Globus pallidus (tissue), 1 donor: ENCODE data around the gene BTRC.

Experiments used
- DNase-seq: peaks from one replicate; pipeline ENCODE4 v3.0.0-alpha.2; 2015; ENCODE audit warnings: low spot score

Gene BTRC

GRCh38 chr10:101536800-101537199 lies 182.8 kb downstream of the BTRC start:
- no peak for DNase-seq

- DNase-seq = no peak
Observed at GRCh38 chr10:101538446-101538845, 184.5 kb downstream of the BTRC start.

- no peak for DNase-seq
Observed at GRCh38 chr10:101545898-101546297, 191.9 kb downstream of the BTRC start.

- no peak for DNase-seq
Observed at GRCh38 chr10:101550965-101551364, 197.0 kb downstream of the BTRC start.

- DNase-seq = no peak
Observed at GRCh38 chr10:101552442-101552841, 198.5 kb downstream of the BTRC start.

GRCh38 chr10:101557541-101557940 lies 203.6 kb downstream of the BTRC start:
- no peak for DNase-seq

GRCh38 chr10:101558204-101558603 lies 204.2 kb downstream of the BTRC start:
- no peak for DNase-seq

- DNase-seq = no peak
Observed at GRCh38 chr10:101558671-101559595, 205.0 kb downstream of the BTRC start.

GRCh38 chr10:101559596-101560297 lies 205.8 kb downstream of the BTRC start:
- no peak for DNase-seq

GRCh38 chr10:101560298-101561067 lies 206.5 kb downstream of the BTRC start:
- no peak for DNase-seq

- no peak for DNase-seq
Observed at GRCh38 chr10:101561068-101561915, 207.3 kb downstream of the BTRC start.

GRCh38 chr10:101562231-101562630 lies 208.3 kb downstream of the BTRC start:
- no peak for DNase-seq

GRCh38 chr10:101563007-101563406 lies 209.0 kb downstream of the BTRC start:
- no peak for DNase-seq

- DNase-seq = no peak
Observed at GRCh38 chr10:101563497-101564040, 209.6 kb downstream of the BTRC start.

GRCh38 chr10:101564490-101564991 lies 210.6 kb downstream of the BTRC start:
- no peak for DNase-seq

GRCh38 chr10:101565370-101565900 lies 211.5 kb downstream of the BTRC start:
- DNase-seq = no peak

- no peak for DNase-seq
Observed at GRCh38 chr10:101565936-101566332, 212.0 kb downstream of the BTRC start.

- no peak for DNase-seq
Observed at GRCh38 chr10:101566333-101567164, 212.6 kb downstream of the BTRC start.

- no peak for DNase-seq
Observed at GRCh38 chr10:101567165-101568006, 213.4 kb downstream of the BTRC start.
